Loucy (cell line): ENCODE measurements around the gene SH3RF3.

Experiments used
- H2AFZ ChIP-seq: fragments of 200-600 bp; sonication (generic); 2 replicates; pipeline ENCODE4 v1.6.0; 2016; ENCODE audit warnings: antibody characterized with exemption, mild to moderate bottlenecking, low read length, moderate library complexity
- H3F3A ChIP-seq: fragments of 200-600 bp; 2 replicates; pipeline ENCODE4 v1.6.0; 2016; ENCODE audit warnings: antibody characterized with exemption, low read depth, mild to moderate bottlenecking
- H3K27me3 ChIP-seq: fragments of 200-600 bp; sonication (generic); 2 replicates; pipeline ENCODE4 v1.6.1; 2014; ENCODE audit warnings: low read length, mild to moderate bottlenecking; ENCODE audit not compliant: insufficient read depth, poor library complexity, severe bottlenecking
- H3K36me3 ChIP-seq: fragments of 200-600 bp; sonication (generic); 2 replicates; pipeline ENCODE4 v1.6.1; 2016; ENCODE audit warnings: low read length; ENCODE audit not compliant: insufficient read depth
- H3K4me1 ChIP-seq: fragments of 200-600 bp; sonication (generic); 2 replicates; pipeline ENCODE4 v1.5.1; 2014; ENCODE audit warnings: low read length, mild to moderate bottlenecking; ENCODE audit not compliant: insufficient read depth, poor library complexity, severe bottlenecking
- H3K4me2 ChIP-seq: fragments of 200-600 bp; sonication (generic); 2 replicates; pipeline ENCODE4 v1.6.0; 2014; ENCODE audit warnings: antibody characterized with exemption, low read length, low read depth, mild to moderate bottlenecking; ENCODE audit not compliant: poor library complexity, severe bottlenecking
- H3K4me3 ChIP-seq: fragments of 200-600 bp; sonication (generic); 2 replicates; pipeline ENCODE4 v1.5.1; 2014; ENCODE audit warnings: low read length, mild to moderate bottlenecking, mixed read lengths; ENCODE audit not compliant: poor library complexity, severe bottlenecking
- H3K79me2 ChIP-seq: fragments of 200-600 bp; sonication (generic); 2 replicates; pipeline ENCODE4 v1.6.1; 2014; ENCODE audit warnings: low read length; ENCODE audit not compliant: insufficient read depth
- H3K9ac ChIP-seq: fragments of 200-600 bp; sonication (generic); 2 replicates; pipeline ENCODE4 v1.6.0; 2014; ENCODE audit warnings: mild to moderate bottlenecking, low read depth, low read length, moderate library complexity; ENCODE audit not compliant: poor library complexity, severe bottlenecking
- H3K9me2 ChIP-seq: fragments of 200-600 bp; sonication (generic); replicated peaks from 2 replicates; pipeline ENCODE4 v1.6.1; 2016; ENCODE audit warnings: low read depth, low read length, mixed read lengths
- H3K9me3 ChIP-seq: fragments of 200-600 bp; sonication (generic); 2 replicates; pipeline ENCODE4 v1.6.1; 2014; ENCODE audit warnings: mild to moderate bottlenecking, antibody characterized with exemption, low read length, low read depth; ENCODE audit not compliant: insufficient read depth
- H4K20me1 ChIP-seq: fragments of 200-600 bp; sonication (generic); 2 replicates; pipeline ENCODE4 v1.6.0; 2014; ENCODE audit warnings: antibody characterized with exemption, low read length, mild to moderate bottlenecking; ENCODE audit not compliant: insufficient read depth, poor library complexity, severe bottlenecking
- EZH2phosphoT487 ChIP-seq: fragments of 200-600 bp; IDR thresholded peaks from 2 replicates; pipeline ENCODE4 v1.6.1; 2018; ENCODE audit warnings: antibody characterized with exemption, mild to moderate bottlenecking, moderate library complexity, borderline replicate concordance
- TF ChIP-seq, protein P1 (sequence below): fragments of 200-600 bp; sonication (generic); conservative IDR thresholded peaks from 2 replicates; pipeline ENCODE4 v1.5.1; 2014; ENCODE audit warnings: mild to moderate bottlenecking, antibody characterized with exemption, low read length

The SH3RF3 gene

DNA sequence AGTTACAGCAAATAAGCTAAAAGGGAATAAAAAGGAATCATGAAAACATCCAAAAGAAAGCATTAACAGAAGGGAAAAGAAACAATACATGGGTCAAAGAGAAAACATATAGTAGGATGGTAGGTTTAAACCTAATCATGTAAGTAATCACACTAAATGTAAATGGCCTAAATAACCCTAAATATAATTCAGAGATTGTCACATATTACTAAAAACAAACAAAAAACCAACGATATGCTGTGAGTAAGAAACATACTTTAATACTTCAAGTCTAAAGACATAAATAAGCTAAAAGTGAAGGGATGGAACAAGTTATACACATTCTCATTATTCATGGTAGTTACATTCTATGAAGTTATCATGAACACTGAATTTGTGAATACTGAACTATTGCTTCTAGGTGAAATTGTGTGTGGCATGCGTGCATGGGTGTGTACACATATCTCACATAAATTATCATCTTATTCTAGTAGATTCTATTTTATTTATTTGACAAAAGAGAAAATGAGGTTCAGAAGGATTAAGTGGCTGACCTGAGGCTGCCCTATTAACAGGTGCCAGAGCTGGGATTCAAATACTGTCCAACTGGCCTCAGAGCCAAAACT lies 313.8 kb downstream of the SH3RF3 start:
- TF ChIP-seq, protein P1, sequence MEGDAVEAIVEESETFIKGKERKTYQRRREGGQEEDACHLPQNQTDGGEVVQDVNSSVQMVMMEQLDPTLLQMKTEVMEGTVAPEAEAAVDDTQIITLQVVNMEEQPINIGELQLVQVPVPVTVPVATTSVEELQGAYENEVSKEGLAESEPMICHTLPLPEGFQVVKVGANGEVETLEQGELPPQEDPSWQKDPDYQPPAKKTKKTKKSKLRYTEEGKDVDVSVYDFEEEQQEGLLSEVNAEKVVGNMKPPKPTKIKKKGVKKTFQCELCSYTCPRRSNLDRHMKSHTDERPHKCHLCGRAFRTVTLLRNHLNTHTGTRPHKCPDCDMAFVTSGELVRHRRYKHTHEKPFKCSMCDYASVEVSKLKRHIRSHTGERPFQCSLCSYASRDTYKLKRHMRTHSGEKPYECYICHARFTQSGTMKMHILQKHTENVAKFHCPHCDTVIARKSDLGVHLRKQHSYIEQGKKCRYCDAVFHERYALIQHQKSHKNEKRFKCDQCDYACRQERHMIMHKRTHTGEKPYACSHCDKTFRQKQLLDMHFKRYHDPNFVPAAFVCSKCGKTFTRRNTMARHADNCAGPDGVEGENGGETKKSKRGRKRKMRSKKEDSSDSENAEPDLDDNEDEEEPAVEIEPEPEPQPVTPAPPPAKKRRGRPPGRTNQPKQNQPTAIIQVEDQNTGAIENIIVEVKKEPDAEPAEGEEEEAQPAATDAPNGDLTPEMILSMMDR = no peak
- TF ChIP-seq EZH2phosphoT487 = no peak

GRCh38 chr2:109444916-109445315 lies 315.9 kb downstream of the SH3RF3 start:
- peaks cover 15% of the 10 kb centered on the region; the same call in 1 of the 2 replicates for H3K9me3 ChIP-seq
- no peaks in the 10 kb centered on the region for H3K36me3 ChIP-seq
- no peak overlapping the region for H3K4me2 ChIP-seq
- H2AFZ ChIP-seq = no peak overlapping the region
- H3K4me3 ChIP-seq = no peak overlapping the region
- no peaks in the 10 kb centered on the region for H3K9me2 ChIP-seq
- H3K27me3 ChIP-seq = no peaks in the 10 kb centered on the region
- H3K79me2 ChIP-seq = no peaks in the 10 kb centered on the region
- no peaks in the 10 kb centered on the region for H4K20me1 ChIP-seq
- H3F3A ChIP-seq = no peaks in the 10 kb centered on the region
- H3K4me1 ChIP-seq = peaks cover 11% of the 10 kb centered on the region
- no peak overlapping the region for H3K9ac ChIP-seq
- TF ChIP-seq, protein P1 = no peak
- TF ChIP-seq EZH2phosphoT487 = no peak

More for the DNA sequence above, 313.8 kb downstream of the SH3RF3 start:
- Histone ChIP-seq H3K79me2 (no peaks in the 10 kb centered on the region), H2AFZ (no peak overlapping the region), H3K4me1 (peaks cover 5% of the 10 kb centered on the region), H3K9me3 (peaks cover 15% of the 10 kb centered on the region; the same call in 1 of the 2 replicates), H3K27me3 (no peaks in the 10 kb centered on the region), H3K9ac (no peak overlapping the region), H3F3A (no peaks in the 10 kb centered on the region), H3K4me2 (no peak overlapping the region), H3K36me3 (no peaks in the 10 kb centered on the region), H3K9me2 (no peaks in the 10 kb centered on the region), H3K4me3 (no peak overlapping the region), H4K20me1 (no peaks in the 10 kb centered on the region)

DNA sequence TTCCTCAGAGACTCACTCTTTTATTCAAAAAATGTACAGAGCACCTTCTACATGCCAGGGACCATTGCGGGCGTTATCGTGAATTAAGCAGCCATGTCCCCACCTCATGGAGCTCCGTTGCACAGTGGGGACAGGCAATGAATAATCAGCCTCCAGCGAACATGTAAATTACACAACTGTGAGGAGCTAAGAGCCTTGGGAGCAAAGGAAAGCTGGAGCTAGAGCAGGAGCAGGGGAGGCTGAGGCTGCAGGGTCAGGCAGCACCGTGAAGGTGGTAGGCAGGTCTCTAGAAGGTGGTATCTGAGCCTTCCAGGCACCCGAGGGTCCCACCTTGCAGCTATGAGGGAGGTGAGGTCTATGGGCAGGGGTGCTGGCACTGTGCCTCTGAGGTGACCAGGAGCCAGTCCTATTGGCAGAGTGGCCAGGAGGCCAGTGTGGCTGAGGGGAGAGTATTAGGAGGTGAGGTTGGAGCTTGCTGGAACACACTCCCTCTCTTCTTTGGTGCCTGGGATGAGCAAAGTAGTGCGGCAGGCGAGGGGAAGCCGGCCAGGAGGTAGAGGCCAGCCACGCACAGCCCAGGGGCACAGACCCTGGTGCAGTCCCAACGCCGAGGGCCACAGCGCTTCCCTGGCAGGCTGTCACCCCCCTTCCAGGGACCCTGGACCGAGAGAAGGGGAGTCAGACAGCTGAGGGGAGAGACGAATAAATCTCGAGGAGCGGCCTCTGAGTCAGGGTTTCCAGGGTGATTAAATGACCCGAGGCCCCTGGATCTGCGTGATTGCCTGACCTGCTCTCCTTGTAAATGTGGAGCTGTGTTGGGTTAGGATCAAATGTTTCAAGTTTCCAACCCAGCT lies 317.5 kb downstream of the SH3RF3 start:
- Histone ChIP-seq H4K20me1 (no peaks in the 10 kb centered on the region), H3K4me3 (no peak overlapping the region), H3K4me2 (no peak overlapping the region), H3F3A (no peaks in the 10 kb centered on the region), H3K27me3 (no peaks in the 10 kb centered on the region), H3K4me1 (peaks cover 19% of the 10 kb centered on the region), H3K9me2 (no peaks in the 10 kb centered on the region), H3K9ac (no peak overlapping the region), H3K9me3 (peaks cover 15% of the 10 kb centered on the region; the same call in 1 of the 2 replicates), H2AFZ (no peak overlapping the region), H3K36me3 (no peaks in the 10 kb centered on the region), H3K79me2 (no peaks in the 10 kb centered on the region)
- TF ChIP-seq, protein P1 = no peak
- no peak for TF ChIP-seq EZH2phosphoT487
